Progenitor cell of endocrine pancreas (in vitro differentiated cells): ENCODE results near the gene EED. TPM values are rescaled to one million over a fixed set of nuclear protein-coding genes. Genes with fewer than 3 reads are reported as not detected.
"Not testable (repeated sequence)": the region's sequence is repeated elsewhere in the genome, so short reads cannot be mapped to it uniquely, and the experiment has no call there.

ENCODE experiments used
- DNase-seq: peaks from one replicate; pipeline ENCODE4 v3.0.0; 2021; ENCODE audit warnings: low spot score; ENCODE audit not compliant: unreplicated experiment
- H3K27ac Mint-ChIP-seq: 2 replicates; pipeline ENCODE4 v1.8.0; 2021; ENCODE audit warnings: mild to moderate bottlenecking, moderate library complexity, mixed read lengths
- H3K27me3 Mint-ChIP-seq: 2 replicates; pipeline ENCODE4 v1.8.0; 2021; ENCODE audit warnings: mixed read lengths
- H3K36me3 Mint-ChIP-seq: 2 replicates; pipeline ENCODE4 v1.8.0; 2022; ENCODE audit warnings: mixed read lengths; ENCODE audit not compliant: insufficient read depth
- H3K4me1 Mint-ChIP-seq: 2 replicates; pipeline ENCODE4 v1.8.0; 2021; ENCODE audit warnings: low read depth, mixed read lengths
- H3K4me3 Mint-ChIP-seq: 2 replicates; pipeline ENCODE4 v1.8.0; 2021; ENCODE audit warnings: low read depth, mild to moderate bottlenecking, moderate library complexity, mixed read lengths
- H3K9me3 Mint-ChIP-seq: 2 replicates; pipeline ENCODE4 v1.8.0; 2021; ENCODE audit warnings: low read depth, mixed read lengths
- CTCF ChIP-seq: fragments of 200-600 bp; sonication (generic); IDR thresholded peaks from one replicate; pipeline ENCODE4 v1.5.0; 2021; ENCODE audit warnings: antibody characterized with exemption, mild to moderate bottlenecking; ENCODE audit not compliant: unreplicated experiment
- total RNA-seq: library from RNA; stranded (reverse); gene quantifications from 2 replicates; pipeline ENCODE4 v1.2.1, GENCODE V29; 2021

The EED gene
- total RNA-seq, 1 donor from 2014 or later, result 34.6 TPM

- Mint-ChIP-seq H3K27ac (no peak overlapping the region), H3K27me3 (peaks cover 17% of the 10 kb centered on the region), H3K9me3 (peaks cover 4% of the 10 kb centered on the region), H3K4me1 (no peaks in the 10 kb centered on the region), H3K36me3 (no peaks in the 10 kb centered on the region), H3K4me3 (no peak overlapping the region)
- DNase-seq, result no peak
- no peak for TF ChIP-seq CTCF
Measured at GRCh38 chr11:86219311-86220193, 25.0 kb upstream of the EED start.

GRCh38 chr11:86220653-86221052, 23.9 kb upstream of the EED start:
- no peak for TF ChIP-seq CTCF
- DNase-seq, result no peak
- Mint-ChIP-seq H3K27me3 (peaks cover 17% of the 10 kb centered on the region), H3K4me1 (no peaks in the 10 kb centered on the region), H3K4me3 (no peak overlapping the region), H3K9me3 (peaks cover 9% of the 10 kb centered on the region), H3K36me3 (no peaks in the 10 kb centered on the region), H3K27ac (no peak overlapping the region)

GRCh38 chr11:86222081-86222480, 22.5 kb upstream of the EED start:
- Mint-ChIP-seq H3K9me3 (peaks cover 9% of the 10 kb centered on the region), H3K36me3 (no peaks in the 10 kb centered on the region)

GRCh38 chr11:86224575-86224974, 20.0 kb upstream of the EED start:
- not testable (repeated sequence) for H3K9me3 Mint-ChIP-seq, H3K27me3 Mint-ChIP-seq, H3K36me3 Mint-ChIP-seq, H3K4me3 Mint-ChIP-seq, DNase-seq, H3K27ac Mint-ChIP-seq, H3K4me1 Mint-ChIP-seq

More at GRCh38 chr11:86222081-86222480, 22.5 kb upstream of the EED start:
- DNase-seq, result no peak
- Mint-ChIP-seq H3K27me3 (peaks cover 17% of the 10 kb centered on the region), H3K4me3 (no peak overlapping the region), H3K27ac (no peak overlapping the region), H3K4me1 (no peaks in the 10 kb centered on the region)
- TF ChIP-seq CTCF, result no peak

- H3K36me3 Mint-ChIP-seq, H3K4me1 Mint-ChIP-seq, H3K27ac Mint-ChIP-seq, H3K9me3 Mint-ChIP-seq, DNase-seq, H3K27me3 Mint-ChIP-seq, H3K4me3 Mint-ChIP-seq: not testable (repeated sequence)
Measured at GRCh38 chr11:86225344-86225743, 19.2 kb upstream of the EED start.

- H3K27ac Mint-ChIP-seq, result no peak overlapping the region
- no peaks in the 10 kb centered on the region for H3K36me3 Mint-ChIP-seq
- no peak for DNase-seq
- H3K4me1 Mint-ChIP-seq, result no peaks in the 10 kb centered on the region
- no peak overlapping the region for H3K4me3 Mint-ChIP-seq
- peaks cover 9% of the 10 kb centered on the region for H3K9me3 Mint-ChIP-seq
- no peak for TF ChIP-seq CTCF
- no peaks in the 10 kb centered on the region for H3K27me3 Mint-ChIP-seq
Measured at GRCh38 chr11:86228269-86229038, 16.1 kb upstream of the EED start.

GRCh38 chr11:86229039-86229330, 15.6 kb upstream of the EED start:
- not testable (repeated sequence) for H3K9me3 Mint-ChIP-seq, H3K4me3 Mint-ChIP-seq, H3K36me3 Mint-ChIP-seq, H3K4me1 Mint-ChIP-seq, H3K27me3 Mint-ChIP-seq, H3K27ac Mint-ChIP-seq, DNase-seq
